ENCODE measurements around the gene ANKRD11.

The ANKRD11 gene

GRCh38 chr16:89378947-89379771 is 111.2 kb downstream of the ANKRD11 start:
- DNase-seq, result no peak

GRCh38 chr16:89377453-89377848 is 112.9 kb downstream of the ANKRD11 start:
- DNase-seq, result no peak

- DNase-seq, result no peak
These were observed 113.4 kb downstream of the ANKRD11 start for GRCh38 chr16:89376812-89377452.

GRCh38 chr16:89375686-89376085 is 114.7 kb downstream of the ANKRD11 start:
- DNase-seq, result no peak

- no peak for DNase-seq
These were observed 115.3 kb downstream of the ANKRD11 start for GRCh38 chr16:89375021-89375420.

GRCh38 chr16:89374393-89374960 is 115.9 kb downstream of the ANKRD11 start:
- no peak for DNase-seq

GRCh38 chr16:89373355-89374110 is 116.8 kb downstream of the ANKRD11 start:
- DNase-seq, result no peak

GRCh38 chr16:89371968-89372634 is 118.3 kb downstream of the ANKRD11 start:
- no peak for DNase-seq

GRCh38 chr16:89371386-89371785 is 119.0 kb downstream of the ANKRD11 start:
- DNase-seq, result no peak

GRCh38 chr16:89370601-89371000 is 119.8 kb downstream of the ANKRD11 start:
- DNase-seq, result no peak

GRCh38 chr16:89370081-89370511 is 120.3 kb downstream of the ANKRD11 start:
- no peak for DNase-seq

- no peak for DNase-seq
These were observed 121.0 kb downstream of the ANKRD11 start for GRCh38 chr16:89369266-89369895.

GRCh38 chr16:89368604-89369249 is 121.6 kb downstream of the ANKRD11 start:
- no peak for DNase-seq

GRCh38 chr16:89367538-89367915 is 122.8 kb downstream of the ANKRD11 start:
- no peak for DNase-seq

GRCh38 chr16:89366561-89367537 is 123.5 kb downstream of the ANKRD11 start:
- no peak for DNase-seq

- no peak for DNase-seq
These were observed 124.4 kb downstream of the ANKRD11 start for GRCh38 chr16:89365996-89366395.

- peak; percentile 94 for DNase-seq
These were observed 125.3 kb downstream of the ANKRD11 start for GRCh38 chr16:89365044-89365467.

- DNase-seq, result no peak
These were observed 125.8 kb downstream of the ANKRD11 start for GRCh38 chr16:89364606-89365005.

- peak; percentile 52 for DNase-seq
These were observed 126.6 kb downstream of the ANKRD11 start for GRCh38 chr16:89363621-89364393.
